HFF-Myc (cell line): ENCODE results near the gene TNS4.

Source experiments
- DNase-seq: peaks from one replicate; pipeline ENCODE4 v3.0.0-alpha.2; 2011; ENCODE audit warnings: low read depth; ENCODE audit errors: extremely low read depth
- H3K4me3 ChIP-seq: replicated peaks from 2 replicates; pipeline ENCODE4 v1.5.1; 2011; ENCODE audit warnings: low read depth, mild to moderate bottlenecking, control low read depth, low read length
- TF ChIP-seq, protein P1 (sequence below): IDR thresholded peaks from 2 replicates; pipeline ENCODE4 v1.5.1; 2012; ENCODE audit warnings: mild to moderate bottlenecking, low read depth, low read length, control low read depth; ENCODE audit errors: missing control alignments

The TNS4 gene

DNA sequence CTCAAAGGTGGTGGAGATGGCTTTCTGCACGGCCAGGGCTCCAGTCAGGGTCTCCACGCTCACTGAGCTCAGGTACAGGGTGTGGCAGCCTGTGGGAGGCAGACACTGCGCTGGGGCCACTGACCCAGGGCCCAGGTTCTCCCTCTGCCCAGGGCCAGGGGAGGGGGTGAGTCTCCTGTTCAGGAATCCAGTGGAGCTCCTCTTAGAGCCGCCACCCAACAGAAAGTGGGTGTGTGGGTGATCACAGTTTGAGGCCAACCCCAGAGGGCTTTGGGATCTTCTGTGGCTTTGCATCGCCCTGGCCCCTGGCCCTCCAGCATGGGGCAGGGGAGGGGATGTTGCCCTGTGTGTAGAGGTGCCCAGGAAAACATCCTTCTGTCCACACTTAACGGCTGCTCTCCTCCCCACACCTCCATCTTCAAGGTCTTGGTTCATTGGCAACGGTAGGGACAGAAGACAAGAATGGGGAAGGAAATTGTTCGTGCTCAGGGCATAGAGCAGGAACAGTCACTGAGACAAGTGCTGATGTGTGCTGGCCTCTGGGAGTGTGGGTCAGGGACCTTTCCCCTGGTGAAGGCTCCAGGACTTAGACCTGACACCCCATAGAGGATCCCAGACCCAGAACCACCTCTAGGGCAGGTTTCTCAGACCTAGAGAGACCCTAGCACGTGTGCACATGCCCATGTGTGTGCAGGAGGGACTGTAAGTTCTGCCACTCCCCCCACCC, 21.5 kb downstream of the TNS4 start:
- no peak for DNase-seq
- no peak overlapping the region for H3K4me3 ChIP-seq
- TF ChIP-seq, protein P1, sequence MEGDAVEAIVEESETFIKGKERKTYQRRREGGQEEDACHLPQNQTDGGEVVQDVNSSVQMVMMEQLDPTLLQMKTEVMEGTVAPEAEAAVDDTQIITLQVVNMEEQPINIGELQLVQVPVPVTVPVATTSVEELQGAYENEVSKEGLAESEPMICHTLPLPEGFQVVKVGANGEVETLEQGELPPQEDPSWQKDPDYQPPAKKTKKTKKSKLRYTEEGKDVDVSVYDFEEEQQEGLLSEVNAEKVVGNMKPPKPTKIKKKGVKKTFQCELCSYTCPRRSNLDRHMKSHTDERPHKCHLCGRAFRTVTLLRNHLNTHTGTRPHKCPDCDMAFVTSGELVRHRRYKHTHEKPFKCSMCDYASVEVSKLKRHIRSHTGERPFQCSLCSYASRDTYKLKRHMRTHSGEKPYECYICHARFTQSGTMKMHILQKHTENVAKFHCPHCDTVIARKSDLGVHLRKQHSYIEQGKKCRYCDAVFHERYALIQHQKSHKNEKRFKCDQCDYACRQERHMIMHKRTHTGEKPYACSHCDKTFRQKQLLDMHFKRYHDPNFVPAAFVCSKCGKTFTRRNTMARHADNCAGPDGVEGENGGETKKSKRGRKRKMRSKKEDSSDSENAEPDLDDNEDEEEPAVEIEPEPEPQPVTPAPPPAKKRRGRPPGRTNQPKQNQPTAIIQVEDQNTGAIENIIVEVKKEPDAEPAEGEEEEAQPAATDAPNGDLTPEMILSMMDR, result no peak

- H3K4me3 ChIP-seq, result no peak overlapping the region
- DNase-seq, result no peak
- TF ChIP-seq, protein P1, result no peak
Measured at GRCh38 chr17:40478486-40478885, 22.9 kb downstream of the TNS4 start.

DNA sequence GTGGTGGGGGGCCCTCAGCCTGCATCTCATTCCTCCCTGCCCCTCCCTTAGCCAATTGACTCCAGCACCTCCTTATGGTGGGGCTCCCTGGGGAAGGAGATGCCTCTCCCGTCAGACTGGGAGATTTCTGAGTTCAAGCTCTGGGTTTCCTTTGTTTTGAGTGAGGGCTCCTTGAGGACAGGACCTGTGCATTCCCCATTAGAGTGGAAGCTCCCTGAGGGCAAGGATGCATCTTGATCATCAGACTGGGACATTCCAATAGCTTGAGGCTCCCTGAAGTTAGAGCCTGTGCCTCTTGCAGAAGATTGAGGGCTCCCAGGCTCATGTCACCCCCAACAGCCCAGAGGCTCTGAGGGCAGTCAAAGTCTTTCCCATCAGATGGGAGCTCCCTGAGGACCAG, 23.6 kb downstream of the TNS4 start:
- H3K4me3 ChIP-seq, result no peak overlapping the region
- no peak for DNase-seq
- TF ChIP-seq, protein P1, result no peak

- TF ChIP-seq, protein P1, result no peak
- no peak for DNase-seq
- no peak overlapping the region for H3K4me3 ChIP-seq
Measured at GRCh38 chr17:40475234-40475908, 26.1 kb downstream of the TNS4 start.

DNA sequence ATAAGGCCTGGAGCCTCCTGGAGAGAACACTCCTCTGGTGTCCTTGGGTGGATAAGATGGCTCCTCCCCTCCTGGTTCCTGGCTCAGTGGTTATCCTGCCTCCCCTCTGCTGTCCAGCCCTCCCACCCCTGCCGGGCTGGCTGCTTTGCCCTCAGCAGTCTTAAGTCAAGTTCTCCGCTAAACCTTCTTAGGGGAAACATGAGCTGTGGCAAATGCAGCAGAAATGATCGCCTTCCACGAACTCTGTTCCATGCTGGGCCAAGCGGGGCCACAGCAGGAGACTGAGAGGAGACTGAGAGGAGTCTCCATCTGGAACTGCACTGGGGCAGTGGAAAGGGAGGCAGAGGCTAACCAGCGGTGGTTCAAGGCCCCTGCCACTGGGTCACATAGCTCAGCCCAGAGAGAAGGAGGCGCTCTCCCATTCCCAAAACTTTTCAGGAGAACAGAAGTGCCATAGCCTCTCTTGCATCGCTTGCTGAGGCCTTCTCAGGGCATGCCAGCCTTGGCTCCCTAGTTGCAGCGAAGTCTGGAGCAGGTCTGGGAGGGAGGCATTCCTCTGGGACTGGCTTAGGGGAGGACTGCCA, 26.9 kb downstream of the TNS4 start:
- DNase-seq, result no peak
- TF ChIP-seq, protein P1, result no peak
- no peak overlapping the region for H3K4me3 ChIP-seq

DNA sequence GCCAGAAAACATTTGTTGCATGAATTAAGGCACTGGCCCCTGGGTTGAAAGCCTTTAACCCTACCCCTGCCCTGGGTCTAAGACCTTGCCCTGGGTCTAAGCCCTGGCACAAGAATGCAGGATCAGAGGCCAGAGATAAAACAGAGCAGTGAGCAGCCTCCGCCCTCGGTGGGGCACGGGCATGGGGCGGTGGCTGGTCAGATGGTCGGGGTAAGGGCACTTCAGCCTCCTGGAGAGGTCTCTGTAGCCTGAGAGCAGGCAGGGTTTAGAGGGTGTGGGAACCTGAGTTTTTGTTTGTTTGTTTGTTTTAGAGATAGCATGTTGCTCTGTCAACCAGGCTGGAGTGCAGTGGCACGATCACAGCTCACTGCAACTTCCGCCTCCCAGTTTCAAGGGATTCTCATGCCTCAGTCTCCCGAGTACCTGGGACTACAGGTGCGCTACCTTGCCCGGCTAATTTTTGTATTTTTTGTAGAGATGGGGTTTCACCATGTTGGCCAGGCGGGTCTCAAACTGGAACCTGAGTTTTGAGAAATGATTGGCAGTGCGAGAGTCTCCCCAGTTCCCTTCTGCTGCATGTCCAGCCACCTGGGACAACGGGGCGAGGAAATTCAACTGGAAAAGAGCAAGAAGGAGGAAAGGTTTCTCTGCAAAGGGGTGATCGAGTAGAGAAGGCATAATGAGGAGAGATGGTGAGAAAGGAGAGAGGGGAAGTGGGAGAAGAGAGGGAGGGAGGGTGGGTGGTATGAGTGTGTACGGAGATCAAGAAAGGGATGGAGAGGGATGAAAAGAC, 27.7 kb downstream of the TNS4 start:
- DNase-seq, result no peak
- TF ChIP-seq, protein P1, result no peak
- H3K4me3 ChIP-seq, result no peak overlapping the region
